Retina (tissue), 1 donor: Measurements from ENCODE around the gene ENOX2.
"Not testable (repeated sequence)": the region's sequence is repeated elsewhere in the genome, so short reads cannot be mapped to it uniquely, and the experiment has no call there.

Experiments
- DNase-seq: peaks from one replicate; pipeline ENCODE4 v3.0.0-alpha.2; 2016

Gene ENOX2

DNA sequence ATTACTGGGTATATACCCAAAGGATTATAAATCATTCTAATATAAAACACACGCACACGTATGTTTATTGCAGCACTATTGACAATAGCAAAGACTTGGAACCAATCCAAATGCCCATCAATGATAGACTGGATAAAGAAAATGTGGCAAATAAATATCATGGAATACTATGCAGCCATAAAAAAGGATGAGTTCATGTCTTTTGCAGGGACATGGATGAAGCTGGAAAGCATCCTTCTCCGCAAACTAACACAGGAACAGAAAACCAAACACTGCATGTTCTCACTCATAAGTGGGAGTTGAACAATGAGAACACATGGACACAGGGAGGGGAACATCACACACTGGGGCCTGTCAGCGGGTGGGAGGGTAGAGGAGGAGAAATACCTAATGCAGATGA is 83.6 kb downstream of the ENOX2 start:
- DNase-seq, result not testable (repeated sequence)

DNA sequence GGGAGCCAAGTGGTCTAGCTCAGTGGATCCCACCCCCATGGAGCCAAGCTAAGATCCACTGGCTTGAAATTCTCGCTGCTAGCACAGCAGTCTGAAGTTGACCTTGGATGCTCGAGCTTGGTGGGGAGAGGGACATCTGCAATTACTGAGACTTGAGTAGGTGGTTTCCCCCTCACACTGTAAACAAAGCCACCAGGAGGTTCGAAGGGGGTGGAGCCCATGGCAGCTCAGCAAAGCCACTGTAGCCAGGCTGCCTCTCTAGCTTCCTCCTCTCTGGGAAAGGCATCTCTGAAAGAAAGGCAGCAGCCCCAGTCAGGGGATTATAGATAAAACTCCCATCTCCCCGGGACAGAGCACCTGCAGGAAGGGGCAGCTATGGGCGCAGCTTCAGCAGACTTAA is 89.1 kb downstream of the ENOX2 start:
- DNase-seq, result not testable (repeated sequence)

DNA sequence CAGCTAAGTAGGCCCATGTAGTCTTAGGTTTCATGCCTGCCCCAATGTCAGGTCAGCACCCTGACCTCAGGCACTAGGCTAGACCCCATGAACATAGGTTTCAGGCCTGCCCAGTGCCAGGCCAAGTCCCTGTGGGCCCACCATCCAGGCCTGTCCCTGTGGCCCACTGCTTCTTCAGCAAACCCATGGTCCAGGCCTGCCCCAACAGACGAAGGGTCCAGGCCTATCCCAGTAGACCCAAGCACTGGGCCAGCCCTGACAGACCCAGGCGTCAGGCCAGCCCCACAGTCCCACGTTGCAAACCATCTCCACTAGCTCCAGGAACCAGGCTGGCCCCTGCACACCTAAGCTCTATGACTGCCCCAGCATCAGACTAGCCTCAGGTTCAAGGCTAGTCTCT is 92.4 kb downstream of the ENOX2 start:
- DNase-seq, result no peak

- no peak for DNase-seq
These were observed 97.1 kb downstream of the ENOX2 start for GRCh38 chrX:130805903-130806302.

DNA sequence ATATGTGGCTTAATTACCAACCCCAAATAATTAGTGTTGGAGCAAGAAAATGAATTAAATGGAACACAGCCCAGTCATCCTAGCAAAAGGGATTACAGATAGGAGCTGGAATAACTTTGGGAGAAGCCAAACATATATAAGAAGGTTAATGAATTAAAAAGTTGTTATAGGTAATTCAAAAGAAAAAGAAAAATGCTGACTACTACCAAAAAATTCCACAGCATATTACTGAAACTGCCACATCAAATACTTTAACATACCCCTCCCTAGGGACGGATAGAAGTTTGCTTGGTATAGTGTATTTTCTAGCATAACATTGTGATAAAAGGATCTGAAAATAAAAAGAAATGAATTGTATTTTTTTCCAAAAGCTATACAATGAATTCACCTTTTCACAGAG is 99.5 kb downstream of the ENOX2 start:
- DNase-seq, result no peak

- DNase-seq, result no peak
These were observed 101.1 kb downstream of the ENOX2 start for GRCh38 chrX:130801901-130802300.

DNA sequence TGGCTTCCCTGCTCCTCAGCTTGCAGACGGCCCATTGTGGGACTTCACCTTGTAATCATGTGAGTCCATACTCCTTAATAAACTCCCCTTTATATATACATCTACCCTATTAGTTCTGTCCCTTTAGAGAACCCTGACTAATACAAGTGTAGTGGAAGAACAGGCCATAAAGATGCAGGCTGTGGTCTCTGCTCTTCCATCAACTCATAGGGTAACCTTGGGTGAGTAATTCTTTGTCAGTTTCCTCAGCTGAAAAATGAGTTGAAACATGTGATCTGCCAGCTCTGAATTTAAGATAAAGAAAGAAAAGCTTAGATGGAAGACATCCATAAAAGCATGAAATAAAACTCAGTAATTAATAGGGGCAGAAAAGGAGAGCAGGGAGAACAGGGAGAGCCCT is 103.6 kb downstream of the ENOX2 start:
- no peak for DNase-seq

DNA sequence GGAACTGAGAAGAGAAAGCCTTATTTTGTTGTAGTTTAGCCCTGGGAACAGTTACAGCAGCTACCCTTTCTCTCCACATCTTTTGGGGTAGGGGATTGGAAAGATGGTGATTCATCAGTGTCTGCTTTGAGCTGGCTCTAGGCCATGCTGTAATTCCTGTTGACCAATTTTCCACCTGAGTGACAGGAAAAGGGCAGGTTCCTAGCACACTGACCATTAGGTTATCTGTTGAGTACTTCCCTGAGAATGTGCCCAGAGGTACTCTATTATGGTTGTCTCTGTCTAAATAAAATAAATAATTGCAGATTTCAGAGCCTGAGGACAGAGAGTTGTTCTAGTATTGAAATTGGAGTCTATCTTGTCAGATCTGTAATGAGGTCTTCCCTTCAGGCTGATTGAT is 109.0 kb downstream of the ENOX2 start:
- no peak for DNase-seq

DNA sequence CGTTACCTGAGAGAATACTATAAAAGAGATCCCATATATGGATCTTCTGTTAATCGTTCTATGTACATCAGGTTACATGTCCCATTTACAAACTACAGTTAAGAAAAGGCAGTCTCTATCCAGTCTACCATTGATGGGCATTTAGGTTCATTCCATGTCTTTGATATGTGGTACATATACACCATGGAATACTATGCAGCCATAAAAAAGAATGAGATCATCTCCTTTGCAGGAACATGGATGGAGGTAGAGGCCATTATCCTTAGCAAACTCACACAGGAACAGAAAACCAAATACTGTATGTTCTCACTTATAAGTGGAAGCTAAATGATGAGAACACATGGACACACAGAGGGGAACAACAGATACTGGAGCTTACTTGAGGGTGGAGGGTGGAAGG is 111.1 kb downstream of the ENOX2 start:
- DNase-seq, result not testable (repeated sequence)

DNA sequence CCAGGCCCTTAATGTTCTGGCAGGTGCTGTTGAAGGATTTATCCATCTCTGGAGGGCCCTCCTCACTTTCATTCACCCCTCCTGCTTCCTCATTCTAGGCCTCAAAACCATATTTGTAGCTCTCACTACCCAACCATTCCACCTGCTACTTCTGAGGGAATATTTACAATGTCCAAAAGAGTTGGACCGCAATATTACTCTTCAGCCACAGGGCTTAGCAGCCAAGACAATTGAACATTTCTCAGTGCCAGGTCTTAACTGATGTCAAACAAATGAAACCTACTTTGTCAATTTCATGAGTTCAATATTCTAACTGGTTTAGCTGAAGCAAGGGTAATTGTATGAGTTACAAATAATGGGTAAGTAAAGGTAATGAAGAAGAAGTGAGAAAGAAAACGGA is 113.2 kb downstream of the ENOX2 start:
- DNase-seq, result no peak

GRCh38 chrX:130788786-130789581 is 114.0 kb downstream of the ENOX2 start:
- no peak for DNase-seq

DNA sequence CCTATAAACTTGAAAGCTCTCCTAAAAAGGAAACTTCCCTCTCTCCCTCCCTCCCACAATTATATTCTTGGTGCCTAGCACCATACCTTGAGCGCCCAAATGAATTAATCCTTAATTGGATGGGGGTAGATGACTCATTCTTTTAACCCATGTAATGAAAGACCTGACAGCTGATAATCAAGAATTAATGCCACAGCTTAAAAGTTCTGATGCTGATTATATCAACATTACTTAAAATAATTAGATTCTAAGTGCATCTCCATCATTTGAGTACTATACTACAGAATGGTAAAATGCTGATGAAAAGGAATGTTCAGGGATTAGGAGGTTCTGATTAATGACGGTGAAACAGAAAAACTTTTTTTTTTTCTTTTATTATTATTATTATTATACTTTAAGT is 117.0 kb downstream of the ENOX2 start:
- DNase-seq, result no peak

GRCh38 chrX:130778773-130779172 is 124.2 kb downstream of the ENOX2 start:
- no peak for DNase-seq

DNA sequence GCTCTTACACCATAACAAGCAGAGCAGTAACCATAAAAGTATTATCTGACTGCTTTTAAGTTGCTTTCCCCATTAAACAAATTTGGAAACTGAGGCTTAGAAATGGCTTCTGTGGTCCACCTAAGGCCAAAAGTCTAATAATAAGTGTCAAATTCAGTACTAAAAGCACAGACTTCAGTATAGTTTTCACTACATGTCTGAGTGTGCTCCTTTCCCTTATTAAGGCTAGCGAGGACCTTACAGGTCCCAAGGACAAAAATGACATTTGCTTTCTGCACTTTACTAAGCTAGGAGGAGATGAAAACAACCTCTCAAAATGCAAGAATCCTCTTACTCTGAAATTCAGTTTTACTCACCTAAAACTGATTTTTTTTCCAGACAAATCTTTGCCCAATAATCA is 127.2 kb downstream of the ENOX2 start:
- no peak for DNase-seq

DNA sequence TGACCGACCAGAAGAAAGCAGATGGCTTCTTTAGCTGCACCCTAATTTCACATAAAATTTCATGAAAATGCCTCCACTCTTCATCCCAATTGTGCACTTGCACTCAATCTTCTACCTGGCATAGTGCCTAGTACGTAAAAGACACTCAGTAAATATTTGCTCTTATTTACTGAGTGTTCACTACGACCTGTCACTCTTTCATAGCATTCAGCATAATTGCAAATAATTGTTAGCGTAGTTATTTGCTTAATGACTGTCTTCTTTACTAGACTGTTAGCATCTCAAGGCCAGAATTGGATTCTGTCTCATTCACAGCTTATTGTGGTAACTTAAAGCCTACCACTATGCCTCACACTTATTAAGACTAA is 130.2 kb downstream of the ENOX2 start:
- DNase-seq, result no peak

DNA sequence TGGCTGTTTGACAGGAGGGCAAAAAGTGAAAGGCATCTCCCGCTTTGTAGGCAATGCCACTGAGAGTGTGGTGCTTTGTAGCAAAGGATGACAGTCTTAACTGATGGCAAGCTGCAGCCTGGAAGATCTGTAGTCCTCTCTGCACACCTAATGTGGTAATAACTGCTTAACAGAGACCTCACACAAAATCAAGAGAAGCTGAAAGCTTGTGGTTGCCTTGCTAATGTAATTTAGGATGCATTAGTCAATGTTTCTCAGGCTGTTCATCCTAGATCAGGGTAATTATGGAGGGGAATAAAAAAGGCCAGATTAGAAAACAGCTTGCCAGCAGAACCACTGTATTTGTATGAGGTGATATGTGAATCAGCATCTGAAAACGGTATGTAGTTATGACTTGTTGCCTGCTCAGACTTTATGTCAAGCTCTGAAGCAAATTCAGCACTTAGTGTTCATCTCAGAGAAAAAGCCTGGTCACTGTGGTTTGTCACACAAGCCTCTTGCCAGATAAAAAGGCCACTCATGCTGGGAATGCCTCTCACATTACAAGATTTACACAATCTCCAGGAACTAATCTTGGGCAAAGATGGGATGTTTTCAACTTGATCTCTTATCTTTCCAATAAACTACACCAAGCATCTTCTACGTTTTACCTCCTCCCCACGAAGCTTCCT is 130.8 kb downstream of the ENOX2 start:
- DNase-seq, result no peak

DNA sequence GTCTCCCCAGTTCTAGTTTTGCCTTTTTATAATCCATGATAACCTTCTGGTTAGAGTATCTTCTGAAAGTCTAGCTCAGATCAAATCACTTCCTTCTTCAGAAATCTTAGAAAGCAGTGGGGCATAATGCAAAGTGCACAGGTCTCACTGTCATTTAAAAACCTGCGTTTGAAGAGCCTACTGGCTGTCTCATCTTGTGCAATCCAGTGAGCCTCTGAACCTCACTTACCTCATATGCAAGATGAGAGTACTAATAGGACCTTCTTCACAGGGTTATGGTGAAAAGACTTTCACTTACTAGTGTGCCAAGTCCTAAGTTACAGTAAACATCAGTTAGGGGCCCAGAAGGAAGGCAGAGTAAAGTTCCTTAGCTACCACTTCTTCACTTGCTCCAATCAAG is 131.4 kb downstream of the ENOX2 start:
- no peak for DNase-seq

DNA sequence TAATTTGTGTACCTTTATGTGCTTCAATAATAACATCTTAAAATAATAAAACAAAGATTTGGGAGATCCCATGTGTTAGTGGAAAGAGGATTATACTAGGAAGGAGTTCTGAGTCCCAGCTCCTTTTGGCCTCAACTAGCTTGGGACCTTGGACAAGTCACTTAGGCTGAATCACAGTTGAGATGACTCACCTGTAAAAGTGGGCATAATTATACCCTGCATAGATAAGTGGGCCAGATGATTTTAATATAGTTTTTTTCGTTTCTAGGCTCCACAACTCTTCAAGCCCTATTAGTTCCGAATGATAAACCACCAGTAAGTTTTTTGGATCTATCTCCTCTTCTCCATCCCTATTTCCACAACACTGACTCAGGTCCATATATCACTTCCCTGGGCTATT is 131.8 kb downstream of the ENOX2 start:
- DNase-seq, result no peak

DNA sequence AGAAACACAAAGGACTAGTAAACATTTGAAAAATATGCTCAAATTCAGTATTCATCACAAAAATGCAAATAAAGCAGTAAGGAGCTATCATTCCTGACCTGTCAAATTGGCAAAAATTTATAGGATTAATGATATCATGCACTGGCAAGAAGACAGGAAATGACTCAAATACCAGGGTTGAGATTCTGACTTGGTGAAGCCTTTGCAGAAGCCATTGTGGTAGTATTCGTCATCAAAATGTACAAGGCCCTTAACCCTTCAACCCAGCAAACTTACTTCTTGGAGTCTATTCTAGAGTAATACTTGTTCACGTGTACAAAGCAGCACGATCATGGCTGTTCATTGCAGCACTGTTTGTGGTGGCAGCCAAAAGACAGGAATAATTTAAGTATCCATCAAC is 132.4 kb downstream of the ENOX2 start:
- DNase-seq, result no peak

DNA sequence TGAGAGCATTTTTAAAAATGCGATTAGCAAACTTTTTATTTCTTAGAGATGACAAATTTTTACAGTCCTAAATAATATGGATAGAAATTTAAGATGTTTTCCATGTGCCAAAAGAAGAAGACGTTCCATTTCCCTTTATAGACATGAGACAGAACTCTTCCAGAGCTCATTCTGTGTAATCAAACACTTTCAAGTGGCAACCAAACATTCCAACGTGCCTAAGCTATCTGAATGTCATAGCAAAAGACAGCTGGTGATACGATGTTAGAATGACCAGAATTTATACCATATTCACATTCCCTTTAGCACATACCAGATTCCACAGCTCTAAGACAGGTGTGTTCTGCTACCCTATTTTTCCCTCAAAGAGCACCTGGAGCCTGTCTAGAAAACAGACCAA is 133.2 kb downstream of the ENOX2 start:
- no peak for DNase-seq

GRCh38 chrX:130758072-130758471 is 144.9 kb downstream of the ENOX2 start:
- no peak for DNase-seq

DNA sequence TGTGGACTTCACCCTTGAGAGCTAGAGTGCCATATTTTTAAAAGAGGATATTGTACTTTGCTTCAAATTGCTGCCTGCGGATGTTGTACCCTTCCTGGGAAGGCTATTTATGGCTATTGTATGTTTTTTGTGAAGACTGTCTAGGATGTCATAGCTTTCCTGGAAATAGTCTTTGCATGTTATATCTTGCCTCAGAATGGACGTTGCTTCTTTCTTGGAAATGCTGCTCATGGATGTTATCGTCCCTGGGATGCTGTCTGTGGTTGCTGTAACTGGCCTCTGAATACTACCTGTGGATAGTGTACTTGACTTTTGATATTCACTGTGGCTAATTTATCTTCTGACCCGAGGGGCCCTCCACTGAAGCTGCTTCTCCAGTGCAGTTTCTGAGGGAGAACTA is 146.8 kb downstream of the ENOX2 start:
- no peak for DNase-seq

- no peak for DNase-seq
These were observed 148.7 kb downstream of the ENOX2 start for GRCh38 chrX:130754353-130754752.

DNA sequence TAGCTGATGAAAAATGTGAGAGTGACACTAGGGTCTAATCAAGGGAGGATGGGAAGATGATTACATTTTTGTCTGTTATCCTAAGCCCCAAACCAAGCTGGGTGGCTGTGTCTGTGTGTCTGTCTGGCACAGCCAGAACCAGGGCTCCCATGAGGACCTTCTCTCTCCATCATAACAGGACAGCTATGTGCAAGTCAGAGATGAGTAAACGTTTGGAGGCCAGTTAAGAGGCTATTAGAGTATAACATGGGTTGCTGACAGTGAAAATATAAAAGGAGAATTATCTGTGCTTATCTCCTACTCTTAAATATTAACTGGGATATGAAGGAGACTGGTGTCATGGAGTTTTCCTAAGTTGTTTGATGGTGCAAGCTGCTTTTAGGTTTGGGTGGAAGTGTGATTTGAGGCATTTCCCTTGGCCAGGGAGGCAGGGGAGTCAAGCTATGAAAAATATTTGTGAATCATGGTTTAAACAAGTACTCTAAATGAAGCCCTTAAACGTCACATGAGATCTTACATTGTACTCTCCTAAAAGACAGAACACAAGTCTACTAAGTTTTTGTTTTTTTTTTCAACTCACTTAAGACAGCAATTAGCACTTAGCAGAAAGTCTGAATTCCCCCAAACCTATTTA is 156.2 kb downstream of the ENOX2 start:
- DNase-seq, result no peak
